ENCODE results near the gene DNAH14.

The DNAH14 gene

DNA sequence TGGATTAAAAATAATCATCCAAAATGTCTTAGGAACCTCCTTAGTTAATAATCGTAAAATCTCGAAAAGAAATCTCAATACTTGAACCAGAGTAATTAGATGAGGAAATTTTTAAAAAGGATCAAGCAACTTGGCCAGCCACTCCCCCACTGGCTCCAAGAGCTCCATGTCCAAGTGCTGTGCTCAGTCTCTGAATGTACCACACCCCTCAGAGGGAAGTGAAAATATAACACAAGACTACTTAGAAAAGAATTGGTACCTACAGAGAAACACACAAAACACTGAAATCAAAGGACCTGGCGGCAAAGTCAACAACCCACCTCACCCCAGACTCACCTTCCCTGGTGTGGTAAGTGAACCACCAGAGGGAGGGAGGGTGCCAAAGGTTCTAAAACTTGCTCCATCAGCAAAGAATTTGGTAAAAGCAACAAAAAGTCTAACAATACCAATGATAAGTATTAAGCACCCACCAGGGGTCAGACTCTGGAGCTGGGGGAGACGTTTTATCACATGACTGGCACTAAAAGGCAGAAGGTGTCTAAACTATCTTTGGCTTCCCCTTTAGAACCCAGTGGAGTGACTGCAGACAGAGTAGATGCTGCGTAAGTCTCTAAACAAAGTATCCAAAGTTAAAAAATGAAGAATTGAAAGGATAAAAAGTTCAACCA, 484.4 kb downstream of the DNAH14 start:
- DNase-seq, result no peak

DNA sequence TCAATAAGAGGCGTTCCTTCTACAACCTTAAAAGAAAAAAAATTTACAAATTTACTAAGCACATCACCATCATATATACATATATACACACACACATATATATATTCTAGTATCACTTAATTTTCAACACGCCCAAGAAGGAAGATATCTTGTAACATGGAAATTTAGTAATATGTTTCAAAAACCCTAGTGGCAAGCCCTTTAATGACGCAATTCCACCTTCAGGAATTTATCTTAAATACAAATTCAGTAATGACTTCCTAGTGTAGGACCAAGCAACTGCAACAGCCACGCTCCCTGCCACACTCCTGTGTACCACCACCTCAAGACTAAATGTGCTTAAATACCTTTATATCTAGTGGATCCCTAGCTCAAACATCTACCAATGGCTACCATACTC, 485.8 kb downstream of the DNAH14 start:
- no peak for DNase-seq

GRCh38 chr1:225415967-225416745, 486.7 kb downstream of the DNAH14 start:
- DNase-seq, result no peak

DNA sequence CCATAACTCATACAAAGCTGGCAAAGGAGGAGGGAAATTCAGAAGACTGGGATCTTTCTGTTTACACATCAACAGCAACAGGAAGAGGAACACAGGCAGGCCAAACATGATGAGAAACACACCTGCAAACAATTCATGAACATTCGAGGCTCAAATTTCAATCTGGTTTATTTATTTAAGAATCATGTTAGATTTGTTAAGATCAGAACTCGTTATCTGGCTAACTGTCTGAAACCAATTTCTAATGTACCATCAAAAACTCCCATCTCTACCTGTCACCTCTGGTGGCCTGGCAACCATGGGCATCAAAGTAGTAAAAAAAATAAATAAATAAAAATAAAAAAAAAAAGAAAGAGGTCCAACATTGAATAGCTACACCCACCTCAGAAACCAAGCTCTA, 488.6 kb downstream of the DNAH14 start:
- no peak for DNase-seq

DNA sequence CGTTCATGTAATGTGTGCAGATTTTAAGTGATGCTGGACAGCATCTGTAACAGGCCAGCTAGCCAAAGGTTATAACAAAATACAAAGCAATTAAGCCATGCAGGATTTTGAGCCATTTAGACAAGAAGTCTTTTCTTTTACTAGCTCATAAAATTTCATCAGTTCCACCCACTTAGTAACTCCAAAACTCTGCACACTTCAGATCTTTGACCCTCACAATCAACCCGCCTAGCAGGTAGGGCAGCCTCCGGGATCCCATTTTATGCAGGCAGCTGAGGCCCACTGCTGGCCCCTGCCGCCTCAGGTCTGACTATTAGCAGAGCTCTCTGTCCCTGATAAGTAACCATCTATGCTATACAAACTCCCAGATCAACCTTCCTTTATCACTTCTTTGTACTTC, 489.1 kb downstream of the DNAH14 start:
- DNase-seq, result no peak

GRCh38 chr1:225422031-225422605, 492.6 kb downstream of the DNAH14 start:
- no peak for DNase-seq

- no peak for DNase-seq
These were observed 493.5 kb downstream of the DNAH14 start for GRCh38 chr1:225422795-225423517.

- no peak for DNase-seq
These were observed 494.0 kb downstream of the DNAH14 start for GRCh38 chr1:225423518-225423855.

DNA sequence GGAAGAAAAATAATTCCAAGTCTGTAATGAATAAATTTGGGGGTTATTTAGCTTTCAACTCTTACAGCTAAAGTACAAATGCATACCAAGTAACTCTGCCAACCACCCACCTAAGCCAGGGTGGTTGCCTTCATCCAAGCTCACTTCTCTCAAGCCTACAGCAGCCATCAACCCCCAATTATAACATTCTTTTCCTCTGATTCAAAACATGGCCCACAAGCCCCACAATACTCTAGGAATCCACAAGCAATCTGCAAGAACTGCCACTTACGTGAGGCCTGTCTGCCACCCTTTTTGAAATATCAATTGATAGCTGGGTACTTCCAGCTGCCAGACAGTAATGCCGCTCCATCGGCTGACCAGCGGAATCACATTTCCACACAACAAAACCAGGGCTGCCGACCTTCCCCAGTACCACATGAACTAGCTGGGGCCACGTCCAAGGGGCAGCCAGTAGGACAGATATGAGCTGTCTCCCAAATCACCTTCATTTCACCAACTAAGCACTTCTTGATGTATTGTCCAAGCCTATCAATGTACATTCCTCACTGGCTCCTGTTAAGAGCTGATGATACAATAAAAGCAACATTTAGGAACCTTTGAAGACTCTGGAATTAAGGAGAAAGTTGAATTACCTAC, 495.2 kb downstream of the DNAH14 start:
- DNase-seq, result no peak

- DNase-seq, result no peak
These were observed 495.8 kb downstream of the DNAH14 start for GRCh38 chr1:225425201-225425786.

GRCh38 chr1:225426395-225427234, 497.1 kb downstream of the DNAH14 start:
- peak; percentile 71 for DNase-seq

DNA sequence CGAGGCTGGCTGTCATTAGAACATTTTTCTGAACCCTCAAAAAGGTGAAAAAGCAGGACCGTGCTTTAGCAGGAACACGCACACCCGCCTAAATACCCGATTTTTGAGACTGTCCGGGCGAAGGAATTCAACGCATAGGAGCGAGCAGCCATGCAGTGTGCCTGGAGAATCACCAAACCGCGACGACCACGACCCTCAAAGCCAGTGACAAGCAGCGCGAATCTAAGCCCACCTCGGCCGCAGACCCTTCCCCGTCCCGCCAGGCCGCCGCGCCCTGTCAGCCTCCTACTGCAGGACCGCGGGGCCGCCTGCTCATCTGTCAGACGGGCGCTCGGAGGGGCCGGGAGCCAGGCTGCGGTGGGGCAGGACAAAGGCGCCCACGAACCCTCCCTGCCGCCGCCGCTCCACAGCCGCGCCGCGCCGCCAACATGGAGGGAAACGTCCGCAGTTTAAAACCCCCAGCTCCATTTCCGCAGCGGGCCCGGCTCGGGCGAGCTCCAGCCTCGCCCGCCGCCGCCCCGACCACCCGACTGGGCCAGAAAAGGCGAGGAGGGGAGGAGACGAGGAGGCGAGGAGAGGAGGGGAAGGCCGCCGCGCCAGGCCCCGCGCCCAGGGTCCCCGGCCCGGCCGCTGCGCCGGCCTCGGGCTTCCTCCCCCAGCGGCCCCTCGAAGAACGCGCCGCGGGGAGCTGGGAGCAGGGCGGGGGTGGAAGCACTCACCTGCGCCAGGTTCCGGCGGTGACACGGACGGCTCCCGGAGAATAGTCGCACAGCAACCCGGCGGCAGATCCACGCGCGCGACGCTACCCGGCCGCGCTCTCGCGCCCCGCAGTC, 498.0 kb downstream of the DNAH14 start, which contains the start of gene LBR:
TSS of gene LBR (minus strand) at position 804 of the 833 bp plus-strand sequence. CDS start 3,963 bp downstream, outside the sequence.
- no peak for DNase-seq

DNA sequence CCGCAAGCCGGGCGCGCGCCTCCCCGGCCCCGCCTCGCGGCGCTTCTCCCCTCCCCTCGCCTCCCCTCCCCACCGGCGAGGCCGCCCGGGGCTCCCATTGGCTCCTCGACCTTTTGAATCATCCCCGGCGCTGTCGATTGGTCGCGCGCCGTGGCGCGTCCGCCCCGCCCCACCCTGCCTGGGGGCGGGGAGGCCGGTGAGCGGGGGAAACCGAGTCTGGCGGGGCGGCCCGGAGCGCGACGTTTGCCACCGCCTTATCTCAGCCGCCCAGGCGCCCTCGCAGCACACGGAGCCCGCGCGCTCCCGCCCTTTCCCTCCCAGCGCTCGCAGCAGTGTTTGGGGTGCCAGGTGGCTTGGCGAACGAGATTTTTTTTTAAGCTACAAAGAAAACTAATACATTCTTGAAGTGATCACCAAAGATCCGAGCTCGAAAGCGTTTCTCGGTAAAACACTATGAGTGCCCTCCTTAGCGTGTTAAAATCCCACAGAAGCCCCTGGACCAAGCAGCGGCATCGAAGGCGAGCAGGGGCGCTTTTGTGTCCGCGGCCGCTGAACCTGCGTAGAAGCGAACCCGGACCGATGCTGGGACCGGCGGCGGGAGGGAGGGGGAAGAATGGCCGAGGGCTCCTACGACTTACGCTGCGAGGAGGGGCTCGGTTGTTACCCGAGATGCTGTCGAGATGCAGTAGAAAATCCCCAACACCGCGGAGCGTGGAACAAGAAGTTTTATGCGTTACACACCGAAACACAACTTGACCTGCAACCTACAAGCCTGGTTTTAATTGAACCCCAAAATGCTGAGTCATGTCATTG, 498.8 kb downstream of the DNAH14 start:
- peak; percentile 97 for DNase-seq

- no peak for DNase-seq
These were observed 499.5 kb downstream of the DNAH14 start for GRCh38 chr1:225428881-225429455.

- no peak for DNase-seq
These were observed 500.8 kb downstream of the DNAH14 start for GRCh38 chr1:225430301-225430700.

- no peak for DNase-seq
These were observed 501.8 kb downstream of the DNAH14 start for GRCh38 chr1:225431081-225431863.

DNA sequence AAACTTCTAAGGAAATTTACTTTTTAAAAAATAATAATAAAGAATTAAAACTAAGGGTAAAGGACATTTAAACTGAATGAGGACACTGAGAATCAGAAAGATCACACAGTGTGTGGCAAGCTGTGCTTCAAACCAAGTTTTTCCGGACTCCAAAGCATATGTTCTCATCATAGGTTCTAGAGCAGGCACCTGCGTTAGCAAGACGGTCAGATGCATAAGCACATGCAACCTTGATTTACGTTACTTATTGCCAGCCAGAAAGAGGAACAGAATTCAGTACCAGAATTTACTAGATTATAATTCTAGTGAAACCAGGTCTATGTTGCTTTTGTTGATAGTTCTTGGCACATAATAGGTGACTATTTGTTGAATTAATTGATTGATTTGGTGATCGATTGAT, 504.6 kb downstream of the DNAH14 start:
- DNase-seq, result no peak

- DNase-seq, result no peak
These were observed 505.6 kb downstream of the DNAH14 start for GRCh38 chr1:225435076-225435475.

DNA sequence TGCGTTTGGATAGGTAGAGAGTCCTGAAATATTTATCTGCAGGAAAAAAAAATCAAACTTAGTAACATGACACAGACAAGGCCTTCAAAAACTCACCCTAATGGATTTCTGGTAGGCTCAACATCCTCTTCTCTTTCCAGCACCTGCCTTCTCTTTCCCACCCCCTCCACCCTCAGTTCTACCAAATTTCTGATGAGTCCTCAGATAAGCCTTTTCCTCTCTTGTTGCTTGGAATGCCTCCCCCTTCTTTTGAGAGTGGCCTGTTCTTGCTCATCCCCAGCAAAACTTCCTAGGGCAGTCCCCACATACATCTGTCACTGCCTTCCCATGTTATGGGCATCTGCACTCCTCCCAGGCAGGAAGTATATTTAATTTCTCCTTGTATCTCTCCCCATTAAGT, 506.0 kb downstream of the DNAH14 start:
- DNase-seq, result no peak
